IMR-90 (cell line): Measurements from ENCODE around the gene LTBP1. TPM values are rescaled to one million over a fixed set of nuclear protein-coding genes. Genes with fewer than 3 reads are reported as not detected.

Source experiments
- ATAC-seq: fragments of 200-7000 bp; cut with Tn5 transposase; 2 replicates; pipeline ENCODE4 v1.9.1; 2020; ENCODE audit warnings: low read depth, mild to moderate bottlenecking, moderate library complexity
- BruUV-seq: library from RNA; stranded (reverse); fragments of 400-500 nt; replicated peaks from 2 replicates; lab custom pipeline; 2021; lab: Mats Ljungman, UMichigan
- CTCF ChIA-PET: fragments of 300-600 bp; formaldehyde crosslinking; extraction: SDS; loops from one replicate; lab custom pipeline; 2021; ENCODE audit warnings: antibody characterized with exemption; lab: Yijun Ruan, JAX
- POLR2A ChIA-PET: fragments of 300-600 bp; sonication (Branson Sonifier 250); formaldehyde crosslinking; loops from one replicate; lab custom pipeline; 2022; ENCODE audit warnings: antibody characterized with exemption; ENCODE audit not compliant: unreplicated experiment; lab: Charles Lee
- DNase-seq: peaks from one replicate; pipeline ENCODE4 v3.0.0; 2013
- H2AFZ ChIP-seq: replicated peaks from 2 replicates; pipeline ENCODE3; 2013; ENCODE audit warnings: low read length, mild to moderate bottlenecking; ENCODE audit not compliant: poor library complexity
- H2AK5ac ChIP-seq: 2 replicates; pipeline ENCODE4 v1.6.1; 2013; ENCODE audit warnings: low read depth, low read length, inconsistent platforms
- H2AK9ac ChIP-seq: replicated peaks from 2 replicates; pipeline ENCODE3; 2013; ENCODE audit warnings: mild to moderate bottlenecking, low read depth, low read length, moderate library complexity; ENCODE audit not compliant: poor library complexity
- H2BK120ac ChIP-seq: 2 replicates; pipeline ENCODE4 v1.6.1; 2013; ENCODE audit warnings: low read depth, low read length, inconsistent platforms
- H2BK15ac ChIP-seq: 3 replicates; pipeline ENCODE4 v1.6.1; 2013; ENCODE audit warnings: low read depth, low read length, inconsistent platforms
- H2BK20ac ChIP-seq: 2 replicates; pipeline ENCODE4 v1.6.1; 2013; ENCODE audit warnings: low read depth, mild to moderate bottlenecking, inconsistent platforms, low read length, moderate library complexity
- H2BK5ac ChIP-seq: 2 replicates; pipeline ENCODE4 v1.6.1; 2013; ENCODE audit warnings: mild to moderate bottlenecking, low read depth, low read length, inconsistent platforms; ENCODE audit not compliant: poor library complexity, severe bottlenecking
- H3K14ac ChIP-seq: replicated peaks from 2 replicates; pipeline ENCODE4 v1.6.1; 2013; ENCODE audit warnings: low read depth, low read length, inconsistent platforms
- H3K18ac ChIP-seq: 2 replicates; pipeline ENCODE4 v1.6.1; 2013; ENCODE audit warnings: low read depth, low read length, control low read depth
- H3K23ac ChIP-seq: 2 replicates; pipeline ENCODE4 v1.6.1; 2013; ENCODE audit warnings: low read depth, low read length, inconsistent platforms
- H3K27ac ChIP-seq: 2 replicates; pipeline ENCODE4 v1.5.1; 2013; ENCODE audit warnings: mild to moderate bottlenecking, control low read depth, low read length; ENCODE audit not compliant: insufficient read depth
- H3K27me3 ChIP-seq: 2 replicates; pipeline ENCODE4 v1.6.1; 2013; ENCODE audit warnings: low read length; ENCODE audit not compliant: control insufficient read depth, insufficient read depth
- H3K36me3 ChIP-seq: 2 replicates; pipeline ENCODE4 v1.6.1; 2013; ENCODE audit warnings: low read length, mixed read lengths; ENCODE audit not compliant: control insufficient read depth, insufficient read depth
- H3K4ac ChIP-seq: 2 replicates; pipeline ENCODE4 v1.6.1; 2013; ENCODE audit warnings: low read depth, low read length, inconsistent platforms
- H3K4me1 ChIP-seq: 2 replicates; pipeline ENCODE4 v1.6.1; 2013; ENCODE audit warnings: low read length, mixed read lengths; ENCODE audit not compliant: control insufficient read depth, insufficient read depth
- H3K4me2 ChIP-seq: 2 replicates; pipeline ENCODE4 v1.6.1; 2013; ENCODE audit warnings: low read depth, mild to moderate bottlenecking, control low read depth, low read length, moderate library complexity
- H3K4me3 ChIP-seq: 2 replicates; pipeline ENCODE4 v1.5.1; 2013; ENCODE audit warnings: low read depth, mild to moderate bottlenecking, control low read depth, low read length, moderate library complexity; ENCODE audit not compliant: insufficient read depth
- H3K56ac ChIP-seq: 2 replicates; pipeline ENCODE4 v1.6.1; 2013; ENCODE audit warnings: low read length, inconsistent platforms; ENCODE audit not compliant: insufficient read depth; ENCODE audit errors: extremely low read depth
- H3K79me1 ChIP-seq, 2 experiments: 2 replicates each; pipeline ENCODE4 v1.6.1; 2013; ENCODE audit warnings: low read length in 2 of 2, inconsistent platforms in 1 of 2, low read depth in 1 of 2
- H3K9ac ChIP-seq: 2 replicates; pipeline ENCODE4 v1.6.1; 2013; ENCODE audit warnings: low read depth, low read length, control low read depth
- H3K9me1 ChIP-seq: 2 replicates; pipeline ENCODE4 v1.6.1; 2013; ENCODE audit warnings: low read length, inconsistent platforms; ENCODE audit not compliant: insufficient read depth
- H3K9me3 ChIP-seq: 2 replicates; pipeline ENCODE4 v1.6.1; 2013; ENCODE audit warnings: low read length; ENCODE audit not compliant: control insufficient read depth, insufficient read depth
- H4K20me1 ChIP-seq: 2 replicates; pipeline ENCODE4 v1.6.1; 2013; ENCODE audit warnings: low read length, inconsistent platforms; ENCODE audit not compliant: insufficient read depth
- H4K5ac ChIP-seq: 2 replicates; pipeline ENCODE4 v1.6.1; 2013; ENCODE audit warnings: mild to moderate bottlenecking, low read depth, low read length, control low read depth
- H4K8ac ChIP-seq, 2 experiments: 2 replicates each; pipeline ENCODE4 v1.6.1; 2013; ENCODE audit warnings: low read depth in 2 of 2, low read length in 2 of 2, control low read depth in 1 of 2, inconsistent platforms in 1 of 2
- H4K91ac ChIP-seq: 2 replicates; pipeline ENCODE4 v1.6.1; 2013; ENCODE audit warnings: low read depth, low read length, inconsistent platforms; ENCODE audit not compliant: insufficient read depth
- BHLHE40 ChIP-seq: fragments of 150-350 bp; IDR thresholded peaks from 2 replicates; pipeline ENCODE4 v1.6.1; 2016; ENCODE audit warnings: mild to moderate bottlenecking, low read depth, low read length
- CEBPB ChIP-seq: IDR thresholded peaks from 2 replicates; pipeline ENCODE4 v1.6.1; 2012; ENCODE audit warnings: low read depth, low read length, improper control_type of control experiment
- CHD1 ChIP-seq: IDR thresholded peaks from 2 replicates; pipeline ENCODE4 v1.6.1; 2012; ENCODE audit warnings: low read depth, low read length, improper control_type of control experiment
- FOS ChIP-seq: fragments of 150-350 bp; IDR thresholded peaks from 2 replicates; pipeline ENCODE4 v1.6.1; 2016; ENCODE audit warnings: low read depth, low read length
- MAFK ChIP-seq: IDR thresholded peaks from 2 replicates; pipeline ENCODE4 v1.6.1; 2012; ENCODE audit warnings: low read depth, low read length, improper control_type of control experiment
- MAZ ChIP-seq: IDR thresholded peaks from 2 replicates; pipeline ENCODE4 v1.6.1; 2012; ENCODE audit warnings: low read depth, mild to moderate bottlenecking, low read length, improper control_type of control experiment, moderate library complexity, borderline replicate concordance
- MXI1 ChIP-seq: IDR thresholded peaks from 2 replicates; pipeline ENCODE4 v1.6.1; 2012; ENCODE audit warnings: low read depth, mild to moderate bottlenecking, low read length, moderate library complexity, borderline replicate concordance
- NFE2L2 ChIP-seq: fragments of 150-350 bp; IDR thresholded peaks from 2 replicates; pipeline ENCODE4 v1.6.1; 2016; ENCODE audit warnings: low read depth, mild to moderate bottlenecking, low read length
- POLR2A ChIP-seq: IDR thresholded peaks from 2 replicates; pipeline ENCODE4 v1.6.1; 2012; ENCODE audit warnings: mild to moderate bottlenecking, low read depth, low read length
- RAD21 ChIP-seq: IDR thresholded peaks from 2 replicates; pipeline ENCODE4 v1.6.1; 2012; ENCODE audit warnings: low read length, improper control_type of control experiment
- RCOR1 ChIP-seq: IDR thresholded peaks from 2 replicates; pipeline ENCODE4 v1.6.1; 2012; ENCODE audit warnings: mild to moderate bottlenecking, low read length, improper control_type of control experiment; ENCODE audit not compliant: insufficient replicate concordance
- RFX5 ChIP-seq: IDR thresholded peaks from 2 replicates; pipeline ENCODE4 v1.8.0; 2012; ENCODE audit warnings: low read depth, mild to moderate bottlenecking, low read length, moderate library complexity
- SMC3 ChIP-seq: fragments of 150-350 bp; IDR thresholded peaks from 2 replicates; pipeline ENCODE4 v1.6.1; 2016; ENCODE audit warnings: low read depth, mild to moderate bottlenecking, antibody characterized with exemption, low read length, moderate library complexity
- WGBS, 2 experiments: methylation state at CpG; one replicate each; pipeline versions ENCODE4 v1.1.5 to v1.1.7; 2013; ENCODE audit warnings: missing lambda C conversion rate in 2 of 2; ENCODE audit not compliant: insufficient read length in 1 of 2; ENCODE audit errors: extremely low coverage in 2 of 2; 5-methylcytosine and 5-hydroxymethylcytosine counted together
- dilution Hi-C: fragments of 300-500 bp; cut with HindIII; formaldehyde crosslinking; loops from one replicate; pipeline ENCODE4 v1.14.3; 2018; ENCODE audit warnings: low sequenced_read_pairs; ENCODE audit not compliant: unreplicated experiment
- in situ Hi-C: fragments of 300-500 bp; cut with MboI; formaldehyde crosslinking; loops from 3 replicates; pipeline ENCODE4 v1.14.3; 2019; ENCODE audit warnings: low sequenced_read_pairs, inconsistent platforms, mixed read lengths
- intact Hi-C: fragments of 100-400 bp; cut with micrococcal nuclease; formaldehyde crosslinking; loops from 2 replicates; pipeline ENCODE4 v1.10.0; 2022
- polyA plus RNA-seq, 3 experiments: library from polyadenylated mRNA; depleted of rRNA; stranded (reverse); fragments of >200 nt; gene quantifications; 2 replicates each; pipeline ENCODE4 v1.2.3, GENCODE V29; 2012; ENCODE audit warnings: low replicate concordance in 1 of 3
- total RNA-seq: library from RNA; depleted of rRNA; stranded (reverse); fragments of >200 nt; gene quantifications from 2 replicates; pipeline ENCODE4 v1.2.3, GENCODE V29; 2012
- TF ChIP-seq, protein P1 (sequence below): fragments of 150-350 bp; IDR thresholded peaks from 2 replicates; pipeline ENCODE4 v1.6.1; 2017; ENCODE audit warnings: mild to moderate bottlenecking, antibody characterized with exemption, low read length, low read depth
- TF ChIP-seq, protein P2 (sequence below): conservative IDR thresholded peaks from 2 replicates; pipeline ENCODE4 v1.5.1; 2012; ENCODE audit warnings: mild to moderate bottlenecking, low read depth, low read length, improper control_type of control experiment
- TF ChIP-seq, protein P3 (sequence below): fragments of 150-350 bp; IDR thresholded peaks from 2 replicates; pipeline ENCODE4 v1.6.1; 2016; ENCODE audit warnings: low read depth, mild to moderate bottlenecking, low read length, moderate library complexity, borderline replicate concordance

Gene LTBP1
- total and polyA plus RNA-seq, 2 of the 4 experiments (the other 2 are of a cell fraction): 235 to 326 TPM

DNA sequence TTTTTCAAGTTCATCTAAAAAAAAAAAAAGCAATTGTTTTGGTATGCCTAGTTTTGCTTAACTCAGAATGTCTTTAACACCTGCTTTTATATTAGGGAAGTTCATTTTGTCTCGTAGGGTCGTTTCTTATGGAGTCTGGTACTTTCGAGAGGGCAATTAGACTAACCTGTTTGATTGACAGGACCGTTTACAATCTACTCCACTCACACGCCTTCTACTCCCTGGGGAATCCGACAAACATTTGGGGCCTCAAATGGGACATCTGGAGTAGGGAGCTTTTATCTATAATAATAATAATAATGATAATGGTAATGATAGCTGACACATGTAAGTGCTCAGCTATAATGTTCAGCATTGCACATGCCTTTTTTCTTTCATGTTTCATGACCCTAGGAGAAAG is 268.1 kb downstream of the LTBP1 start:
- dilution Hi-C loops (no loop called here), in situ Hi-C loops (no loop called here), intact Hi-C loops (loop anchor here (2.0 kb wide), 1 partner anchor 56 kb away; no protein-coding TSS in a partner anchor)
- no TSS peak for BruUV-seq
- Histone ChIP-seq H4K91ac (peak overlapping the region; percentile 52; the same call in 1 of the 2 replicates), H3K18ac (peak overlapping the region; percentile 80), H2BK15ac (peak overlapping the region; percentile 98; the same call in 1 of the 3 replicates), H3K23ac (peak overlapping the region; percentile 84; the same call in 1 of the 2 replicates), H3K14ac (peak overlapping the region; percentile 92; the same call in 1 of the 2 replicates), H3K4me2 (no peak overlapping the region), H2BK5ac (peak overlapping the region; percentile 99), H3K27ac (peak overlapping the region; percentile 76), H2BK120ac (peak overlapping the region; percentile 92), H3K79me1 (peaks cover 30 to 63% of the 10 kb centered on the region in 2 experiments), H2AFZ (no peak overlapping the region), H3K27me3 (no peaks in the 10 kb centered on the region), H3K9me3 (no peaks in the 10 kb centered on the region), H3K36me3 (peaks cover 17% of the 10 kb centered on the region), H3K56ac (no peak overlapping the region; the same call in 1 of the 2 replicates), H4K8ac (peak overlapping the region; percentile 86 to 90), H2BK20ac (peak overlapping the region; percentile 89; the same call in 1 of the 2 replicates), H3K9me1 (peaks cover 29% of the 10 kb centered on the region), H3K9ac (peak overlapping the region; percentile 12; the same call in 1 of the 2 replicates), H4K20me1 (no peaks in the 10 kb centered on the region), H2AK9ac (no peak overlapping the region), H3K4me3 (no peak overlapping the region), H3K4ac (peak overlapping the region; percentile 94; the same call in 1 of the 2 replicates), H2AK5ac (no peak overlapping the region), H3K4me1 (peaks cover 32% of the 10 kb centered on the region), H4K5ac (peak overlapping the region; percentile 62)
- ATAC-seq: no peak
- DNase-seq: no peak
- TF ChIP-seq, protein P1, sequence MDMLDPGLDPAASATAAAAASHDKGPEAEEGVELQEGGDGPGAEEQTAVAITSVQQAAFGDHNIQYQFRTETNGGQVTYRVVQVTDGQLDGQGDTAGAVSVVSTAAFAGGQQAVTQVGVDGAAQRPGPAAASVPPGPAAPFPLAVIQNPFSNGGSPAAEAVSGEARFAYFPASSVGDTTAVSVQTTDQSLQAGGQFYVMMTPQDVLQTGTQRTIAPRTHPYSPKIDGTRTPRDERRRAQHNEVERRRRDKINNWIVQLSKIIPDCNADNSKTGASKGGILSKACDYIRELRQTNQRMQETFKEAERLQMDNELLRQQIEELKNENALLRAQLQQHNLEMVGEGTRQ: no peak
- TF ChIP-seq, protein P2, sequence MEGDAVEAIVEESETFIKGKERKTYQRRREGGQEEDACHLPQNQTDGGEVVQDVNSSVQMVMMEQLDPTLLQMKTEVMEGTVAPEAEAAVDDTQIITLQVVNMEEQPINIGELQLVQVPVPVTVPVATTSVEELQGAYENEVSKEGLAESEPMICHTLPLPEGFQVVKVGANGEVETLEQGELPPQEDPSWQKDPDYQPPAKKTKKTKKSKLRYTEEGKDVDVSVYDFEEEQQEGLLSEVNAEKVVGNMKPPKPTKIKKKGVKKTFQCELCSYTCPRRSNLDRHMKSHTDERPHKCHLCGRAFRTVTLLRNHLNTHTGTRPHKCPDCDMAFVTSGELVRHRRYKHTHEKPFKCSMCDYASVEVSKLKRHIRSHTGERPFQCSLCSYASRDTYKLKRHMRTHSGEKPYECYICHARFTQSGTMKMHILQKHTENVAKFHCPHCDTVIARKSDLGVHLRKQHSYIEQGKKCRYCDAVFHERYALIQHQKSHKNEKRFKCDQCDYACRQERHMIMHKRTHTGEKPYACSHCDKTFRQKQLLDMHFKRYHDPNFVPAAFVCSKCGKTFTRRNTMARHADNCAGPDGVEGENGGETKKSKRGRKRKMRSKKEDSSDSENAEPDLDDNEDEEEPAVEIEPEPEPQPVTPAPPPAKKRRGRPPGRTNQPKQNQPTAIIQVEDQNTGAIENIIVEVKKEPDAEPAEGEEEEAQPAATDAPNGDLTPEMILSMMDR: no peak
- TF ChIP-seq BHLHE40 (no peak), MXI1 (no peak), RAD21 (no peak), SMC3 (no peak), CHD1 (no peak), CEBPB (no peak), NFE2L2 (no peak), MAFK (no peak), POLR2A (no peak), RCOR1 (no peak), RFX5 (no peak), MAZ (no peak), FOS (no peak)
- TF ChIP-seq, protein P3, sequence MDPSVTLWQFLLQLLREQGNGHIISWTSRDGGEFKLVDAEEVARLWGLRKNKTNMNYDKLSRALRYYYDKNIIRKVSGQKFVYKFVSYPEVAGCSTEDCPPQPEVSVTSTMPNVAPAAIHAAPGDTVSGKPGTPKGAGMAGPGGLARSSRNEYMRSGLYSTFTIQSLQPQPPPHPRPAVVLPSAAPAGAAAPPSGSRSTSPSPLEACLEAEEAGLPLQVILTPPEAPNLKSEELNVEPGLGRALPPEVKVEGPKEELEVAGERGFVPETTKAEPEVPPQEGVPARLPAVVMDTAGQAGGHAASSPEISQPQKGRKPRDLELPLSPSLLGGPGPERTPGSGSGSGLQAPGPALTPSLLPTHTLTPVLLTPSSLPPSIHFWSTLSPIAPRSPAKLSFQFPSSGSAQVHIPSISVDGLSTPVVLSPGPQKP: no peak
- POLR2A ChIA-PET: no interaction called here
- WGBS, 2 experiments: no CpG with 5 or more reads among the region's 6 CpGs
- CTCF ChIA-PET: interaction anchor here (0.6 to 1.0 kb wide), 2 partner anchors 27 to 87 kb away, joined by 3 read pairs; no protein-coding TSS in a partner anchor
